Colon (tissue), 2 donors: ENCODE measurements around the gene CBX1.
"Not testable (repeated sequence)": the region's sequence is repeated elsewhere in the genome, so short reads cannot be mapped to it uniquely, and the experiment has no call there.

Experiments used
- FAIRE-seq: peaks from 2 replicates; lab custom pipeline; 2012; peaks lifted over from hg19 to GRCh38; lab: Jason Lieb, UNC
- donor health status: control.
- donor health status: control.

CBX1 gene

DNA sequence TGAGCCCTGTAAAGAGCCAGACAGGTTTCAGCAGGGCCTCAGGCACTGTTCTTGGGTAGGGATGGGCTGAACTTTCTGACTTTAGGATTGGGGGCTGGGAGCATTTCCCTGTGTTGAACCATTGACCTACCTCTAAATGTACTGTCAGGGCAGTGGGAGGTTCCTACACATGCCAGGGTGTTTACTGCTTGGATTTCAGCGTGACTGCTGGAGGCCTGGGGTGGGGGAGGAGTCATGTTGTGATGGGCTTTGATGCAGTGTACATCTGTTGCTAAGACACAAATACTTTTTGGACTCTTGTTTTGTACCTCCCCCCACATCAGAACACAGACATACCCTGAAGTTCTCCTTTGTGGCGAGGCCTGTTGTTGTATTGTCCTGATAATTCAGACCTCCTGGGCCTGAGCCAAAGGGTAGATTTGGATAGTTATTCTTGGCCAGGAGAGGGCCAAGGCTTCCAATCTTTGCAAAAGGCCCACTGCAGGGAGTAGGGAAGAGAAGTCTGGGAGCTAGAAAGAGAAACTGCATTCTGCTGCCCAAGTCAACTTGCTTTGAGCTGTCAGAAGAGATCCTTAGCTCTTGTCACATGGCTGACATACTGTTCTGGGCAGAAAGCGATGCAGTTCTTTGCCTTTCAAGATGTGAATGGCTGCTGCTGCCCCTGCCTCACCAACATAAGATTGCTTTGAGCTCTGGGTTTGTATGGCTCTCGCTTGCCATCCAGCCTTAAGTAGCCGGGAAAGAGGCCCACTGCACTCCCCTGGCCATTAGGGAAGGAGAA, 49.4 kb downstream of the CBX1 start:
- FAIRE-seq = no peak

DNA sequence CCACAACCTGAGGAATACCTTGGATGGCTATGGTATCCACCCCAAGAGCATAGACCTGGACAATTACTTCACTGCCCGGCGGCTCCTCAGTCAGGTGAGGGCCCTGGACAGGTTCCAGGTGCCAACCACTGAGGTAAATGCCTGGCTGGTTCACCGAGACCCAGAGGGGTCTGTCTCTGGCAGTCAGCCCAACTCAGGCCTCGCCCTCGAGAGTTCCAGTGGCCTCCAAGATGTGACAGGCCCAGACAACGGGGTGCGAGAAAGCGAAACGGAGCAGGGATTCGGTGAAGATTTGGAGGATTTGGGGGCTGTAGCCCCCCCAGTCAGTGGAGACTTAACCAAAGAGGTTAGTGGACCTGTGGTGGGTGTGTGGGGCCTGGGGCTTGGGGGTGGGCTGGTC, 50.0 kb downstream of the CBX1 start:
- no peak for FAIRE-seq

DNA sequence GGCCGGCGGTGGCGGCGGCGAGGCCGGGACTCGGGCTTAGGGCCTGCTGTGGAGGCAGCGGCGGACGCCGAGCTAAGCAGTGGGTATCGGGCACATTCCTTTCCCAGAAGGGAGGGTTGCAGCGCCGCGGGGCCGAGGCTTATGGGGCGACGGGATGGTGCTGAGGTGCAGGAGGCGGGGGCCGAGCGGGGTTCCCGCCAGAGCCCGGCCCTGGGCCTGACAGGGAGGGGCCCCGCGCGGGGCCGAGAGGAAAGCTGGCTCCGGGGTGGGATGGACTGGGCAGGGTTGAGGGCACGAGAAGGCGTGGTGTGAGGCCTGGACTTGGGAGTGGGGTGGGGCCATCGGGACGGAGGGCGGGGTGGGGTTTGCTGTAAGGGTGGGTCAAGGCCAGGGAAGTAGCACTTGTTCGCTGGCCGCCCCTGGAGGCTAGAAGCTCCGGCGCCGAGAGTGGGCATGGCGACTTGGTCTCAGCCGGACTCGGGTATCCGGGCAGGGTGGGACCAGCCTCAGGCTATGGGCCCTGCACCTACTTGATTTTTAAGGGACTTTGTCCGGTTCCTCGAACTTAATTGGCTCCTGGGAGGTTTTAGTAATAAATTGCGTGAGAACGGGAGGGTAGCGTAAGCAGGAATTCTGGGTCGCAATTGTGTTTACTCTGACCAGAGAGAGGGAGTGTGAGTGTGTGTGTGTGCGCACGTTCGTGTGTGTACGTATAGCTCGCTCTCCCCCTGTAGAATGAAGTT, 52.7 kb downstream of the CBX1 start:
- FAIRE-seq = no peak

DNA sequence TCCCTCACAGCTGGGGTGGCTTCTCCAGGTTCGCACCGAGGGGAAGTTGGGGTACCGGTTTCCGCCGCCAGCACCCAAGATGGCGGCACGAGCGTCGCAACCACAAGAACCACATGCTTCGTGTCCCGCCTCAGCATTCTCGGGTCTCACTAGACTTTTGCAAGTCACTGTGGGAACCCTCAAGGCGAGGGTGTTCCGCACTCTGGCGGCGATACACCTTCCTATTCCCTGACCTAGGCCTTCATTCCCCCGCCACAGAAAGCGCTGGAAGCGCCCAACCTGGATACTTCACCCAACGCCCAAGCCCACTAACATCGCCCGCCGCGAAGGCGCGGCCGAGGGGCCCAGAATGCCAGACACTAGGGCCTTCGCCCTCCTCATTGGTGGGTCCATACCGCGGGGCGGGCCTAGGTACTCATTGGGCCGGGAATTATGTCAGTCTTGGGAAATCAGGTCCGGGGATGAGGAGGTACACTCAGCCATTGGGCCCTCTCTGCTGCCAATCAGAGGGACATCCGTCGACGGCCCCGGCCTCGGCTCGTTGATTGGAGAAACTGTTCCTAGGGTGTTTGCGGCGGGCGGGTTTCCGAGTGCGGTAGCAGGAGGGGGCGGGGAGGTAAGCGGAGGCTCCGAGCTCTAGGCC, 53.4 kb downstream of the CBX1 start, which contains the start of gene NFE2L1:
Gene NFE2L1 (plus strand): TSS at position 619 of the 643 bp plus-strand sequence. CDS start 2,760 bp downstream, outside the sequence.
- FAIRE-seq = peak; percentile 10

DNA sequence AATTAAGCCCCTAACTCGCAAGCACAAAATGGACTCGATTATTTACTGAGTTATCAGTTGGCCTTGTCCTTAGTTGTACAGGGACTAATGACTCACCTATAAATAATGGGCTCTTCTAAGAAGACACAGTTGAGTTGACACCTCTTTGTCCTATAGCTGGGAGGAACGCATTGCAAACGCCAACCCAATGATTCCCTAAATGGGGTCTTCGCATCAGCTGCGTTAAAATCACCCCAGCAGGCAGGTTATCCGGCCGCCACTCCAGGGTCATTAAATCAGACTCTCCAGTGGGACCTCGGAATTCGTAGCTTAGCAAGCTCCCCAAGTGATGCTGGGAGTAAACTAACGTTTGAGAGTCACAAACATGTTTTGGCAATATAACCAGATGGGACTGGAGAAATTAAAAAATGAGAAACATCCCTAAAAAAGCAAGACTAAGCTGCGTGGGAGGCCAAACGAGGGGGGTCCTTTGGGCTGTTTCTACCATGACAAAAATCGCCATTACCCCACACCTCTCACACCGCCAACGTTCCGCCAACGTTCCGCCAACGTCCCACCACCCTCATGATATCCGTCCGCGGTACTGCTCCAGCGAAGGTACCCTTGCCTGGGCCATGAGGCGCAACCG, 54.1 kb downstream of the CBX1 start:
- FAIRE-seq = no peak

GRCh38 chr17:48046296-48046695, 55.0 kb downstream of the CBX1 start:
- FAIRE-seq = no peak

- no peak for FAIRE-seq
These were observed 55.8 kb downstream of the CBX1 start for GRCh38 chr17:48045316-48046001.

- FAIRE-seq = no peak
These were observed 56.4 kb downstream of the CBX1 start for GRCh38 chr17:48044851-48045250.

DNA sequence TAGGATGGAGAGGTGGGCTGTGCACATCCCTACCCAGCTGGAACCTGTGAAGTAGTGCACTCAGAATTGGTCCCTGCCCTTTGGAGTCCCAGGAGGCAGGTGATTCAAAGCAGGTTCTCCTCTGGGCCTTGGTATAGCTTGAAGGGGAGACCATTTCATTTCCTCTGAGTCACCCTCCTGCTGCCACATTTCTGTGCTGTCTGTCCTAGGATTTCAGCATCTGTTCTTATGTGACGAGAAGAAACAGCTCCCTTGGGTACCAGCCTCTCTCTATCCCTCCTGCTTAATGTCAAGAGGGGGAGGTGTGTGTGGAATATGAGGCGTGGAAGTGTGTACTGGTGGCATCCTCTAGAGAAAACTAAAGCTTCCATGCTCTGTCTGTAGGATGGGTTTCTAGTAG, 58.1 kb downstream of the CBX1 start:
- FAIRE-seq = no peak

- FAIRE-seq = no peak
These were observed 62.6 kb downstream of the CBX1 start for GRCh38 chr17:48038687-48039086.

GRCh38 chr17:48037838-48038323, 63.4 kb downstream of the CBX1 start:
- no peak for FAIRE-seq

DNA sequence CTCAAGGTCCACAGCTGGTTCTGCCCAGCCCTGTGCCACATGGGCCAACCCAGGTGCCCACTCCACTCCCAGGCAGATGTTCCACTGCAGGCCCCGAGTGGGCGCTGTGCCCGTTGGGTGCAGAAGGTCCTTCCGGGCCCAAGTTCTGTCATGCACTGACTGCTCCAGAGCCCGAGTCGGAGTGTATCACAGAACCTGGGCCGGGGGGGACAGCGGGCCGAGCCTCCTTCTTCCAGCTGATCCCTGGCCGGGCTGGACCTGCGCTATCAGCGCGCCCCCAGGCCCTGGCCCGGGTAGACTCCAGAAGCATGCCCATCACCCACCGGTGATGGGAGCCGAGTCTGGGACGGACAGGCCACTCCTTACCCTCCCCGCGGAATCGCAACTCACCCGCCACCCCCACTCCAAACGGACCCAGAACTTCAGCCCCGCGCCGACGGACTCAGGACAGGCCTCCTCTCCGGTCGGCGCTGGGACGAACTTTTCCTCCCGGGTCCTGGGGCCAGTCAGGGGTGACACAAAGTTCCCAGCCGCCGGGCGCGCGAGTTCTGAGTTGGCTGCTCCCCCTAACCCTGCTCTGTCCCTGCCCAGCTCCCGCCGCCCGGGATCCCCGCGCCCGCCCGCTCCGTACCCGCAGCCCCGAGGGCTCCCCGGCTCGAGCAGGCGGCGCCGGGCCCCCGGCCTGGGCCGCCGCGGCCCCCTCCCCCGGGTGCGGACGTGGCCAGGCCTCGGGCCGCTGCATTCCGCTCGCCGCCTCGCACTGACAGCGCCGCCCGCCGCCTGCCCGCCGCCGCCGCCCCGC, 64.0 kb downstream of the CBX1 start, which contains the start of gene COPZ2:
Gene COPZ2 (minus strand): TSS at position 762 of the 802 bp plus-strand sequence. CDS start 20 bp downstream, at position 742.
- FAIRE-seq = no peak

DNA sequence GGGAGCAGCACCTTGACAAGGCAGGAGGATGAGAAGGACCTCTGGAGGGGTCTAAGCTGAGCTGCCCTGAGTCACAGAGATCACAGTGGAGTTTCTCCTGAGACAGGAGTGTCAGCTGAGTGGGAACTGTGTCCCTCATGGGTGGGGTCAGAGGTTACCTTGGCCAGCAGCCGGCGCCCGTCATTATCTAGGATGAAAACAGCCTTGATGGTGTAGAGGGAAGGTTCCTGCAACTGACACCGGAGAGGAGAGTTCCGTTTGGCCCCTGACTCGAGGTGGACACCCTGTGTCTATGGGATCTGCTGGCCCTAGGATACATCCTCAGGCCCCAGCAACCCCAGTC, 64.6 kb downstream of the CBX1 start:
- FAIRE-seq = no peak

DNA sequence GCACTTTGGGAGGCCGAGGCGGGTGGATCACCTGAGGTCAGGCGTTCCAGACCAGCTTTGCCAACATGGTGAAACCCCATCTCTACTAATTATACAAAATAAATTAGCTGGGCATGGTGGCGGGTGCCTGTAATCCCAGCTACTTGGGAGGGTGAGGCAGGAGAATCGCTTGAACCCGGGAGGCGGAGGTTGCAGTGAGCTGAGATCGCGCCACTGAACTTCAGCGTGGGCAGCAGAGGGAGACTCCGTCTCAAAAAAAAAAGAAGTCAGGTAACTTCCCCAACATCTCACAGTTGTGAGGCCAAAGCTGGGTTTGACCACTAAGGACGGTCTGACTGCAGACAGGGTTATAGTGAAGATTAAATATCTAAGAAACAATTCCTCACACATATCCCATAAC, 66.5 kb downstream of the CBX1 start:
- FAIRE-seq = not testable (repeated sequence)

- no peak for FAIRE-seq
These were observed 69.3 kb downstream of the CBX1 start for GRCh38 chr17:48031966-48032365.

DNA sequence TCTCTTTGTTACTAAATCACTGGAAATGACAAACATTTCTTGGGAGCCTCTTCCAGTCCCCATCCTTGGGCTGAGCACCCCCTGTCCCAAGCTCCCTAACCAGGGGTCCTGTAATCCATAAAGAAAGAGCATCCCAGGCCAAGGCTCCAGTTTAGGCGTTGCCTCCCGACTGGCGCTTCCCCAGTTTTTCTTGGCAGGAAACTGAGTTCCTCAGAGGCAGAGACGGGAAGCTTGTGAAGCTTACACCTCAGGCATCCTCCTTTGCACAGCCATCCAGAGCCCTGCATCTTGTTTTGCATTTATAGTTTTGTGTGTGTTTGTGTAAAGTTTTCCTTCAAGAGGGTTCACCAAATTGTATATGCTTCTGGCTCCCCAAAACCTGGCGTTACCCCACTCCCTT, 70.7 kb downstream of the CBX1 start:
- FAIRE-seq = no peak

GRCh38 chr17:48028736-48029135, 72.5 kb downstream of the CBX1 start:
- no peak for FAIRE-seq

DNA sequence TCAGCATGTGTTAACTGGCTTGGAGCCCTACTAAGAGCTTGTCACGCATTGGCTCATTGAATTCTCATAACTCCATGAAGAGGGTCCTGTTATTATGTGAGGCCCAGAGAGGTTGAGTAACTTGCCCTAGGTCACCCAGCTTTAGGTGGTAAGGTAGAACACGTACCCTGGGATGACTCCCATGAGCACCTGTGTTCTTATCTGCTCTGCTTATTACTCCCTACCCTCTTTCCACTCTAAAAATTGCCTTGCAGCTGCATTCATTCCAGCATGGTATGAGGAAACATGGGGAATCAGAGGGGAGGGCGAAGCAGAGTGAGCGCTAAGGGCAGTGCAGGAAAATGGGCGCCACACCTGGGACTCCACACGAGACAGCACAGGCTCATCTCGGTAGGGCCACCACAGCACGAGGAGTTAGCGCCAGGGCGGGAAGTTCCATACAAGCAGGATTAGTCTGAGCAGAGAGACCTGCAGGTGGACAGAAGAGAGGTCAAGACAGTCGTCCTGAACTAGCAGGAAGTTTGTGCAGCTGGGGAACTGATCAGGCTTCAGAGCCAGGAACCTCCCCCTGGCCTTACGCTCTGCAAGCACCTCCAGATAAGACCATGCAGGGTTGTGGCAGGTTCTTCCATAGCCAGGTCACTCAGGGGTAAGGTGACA, 73.8 kb downstream of the CBX1 start:
- FAIRE-seq = no peak

DNA sequence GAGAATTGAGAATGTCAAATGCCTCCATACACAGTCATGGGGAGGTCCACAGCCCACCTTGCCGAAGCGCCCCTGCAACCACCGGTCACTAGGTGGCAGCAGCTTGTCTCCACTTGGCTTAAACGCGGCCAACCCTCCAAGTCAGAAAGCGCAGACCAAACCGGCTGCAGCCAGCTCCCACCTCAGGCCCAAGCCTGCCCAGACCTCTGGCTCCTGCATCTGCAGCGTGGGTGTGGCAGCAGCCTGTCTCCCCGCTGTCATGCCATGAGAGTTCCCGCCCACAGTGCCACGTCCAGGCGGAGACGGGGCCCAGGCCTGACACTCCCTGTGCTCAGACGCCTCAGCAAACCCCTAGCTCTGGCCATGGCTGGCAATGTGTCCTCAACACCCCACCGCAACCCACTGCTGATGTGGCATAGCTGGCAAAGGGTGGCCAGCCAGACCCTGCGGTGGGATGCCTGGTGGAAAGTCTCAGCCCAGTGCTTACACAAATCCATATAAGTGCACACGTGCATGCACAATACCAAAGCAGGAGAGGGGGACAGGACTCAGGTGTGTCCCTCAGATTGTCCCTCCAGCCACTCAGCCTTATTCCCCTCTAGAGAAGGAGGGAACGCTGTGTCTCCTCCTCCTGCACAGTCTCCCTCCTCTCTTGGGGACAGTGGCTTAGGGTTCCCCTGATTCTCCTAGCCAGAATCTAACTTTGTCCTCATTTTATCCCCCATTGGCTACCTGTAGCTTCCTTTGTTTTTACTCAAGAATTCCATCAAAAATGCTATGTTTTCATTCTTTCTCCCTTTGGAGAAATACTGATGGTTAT, 74.6 kb downstream of the CBX1 start:
- FAIRE-seq = no peak
